ENCODE measurements around the gene ME1.
"Not testable (repeated sequence)": the region's sequence is repeated elsewhere in the genome, so short reads cannot be mapped to it uniquely, and the experiment has no call there.

The ME1 gene

DNA sequence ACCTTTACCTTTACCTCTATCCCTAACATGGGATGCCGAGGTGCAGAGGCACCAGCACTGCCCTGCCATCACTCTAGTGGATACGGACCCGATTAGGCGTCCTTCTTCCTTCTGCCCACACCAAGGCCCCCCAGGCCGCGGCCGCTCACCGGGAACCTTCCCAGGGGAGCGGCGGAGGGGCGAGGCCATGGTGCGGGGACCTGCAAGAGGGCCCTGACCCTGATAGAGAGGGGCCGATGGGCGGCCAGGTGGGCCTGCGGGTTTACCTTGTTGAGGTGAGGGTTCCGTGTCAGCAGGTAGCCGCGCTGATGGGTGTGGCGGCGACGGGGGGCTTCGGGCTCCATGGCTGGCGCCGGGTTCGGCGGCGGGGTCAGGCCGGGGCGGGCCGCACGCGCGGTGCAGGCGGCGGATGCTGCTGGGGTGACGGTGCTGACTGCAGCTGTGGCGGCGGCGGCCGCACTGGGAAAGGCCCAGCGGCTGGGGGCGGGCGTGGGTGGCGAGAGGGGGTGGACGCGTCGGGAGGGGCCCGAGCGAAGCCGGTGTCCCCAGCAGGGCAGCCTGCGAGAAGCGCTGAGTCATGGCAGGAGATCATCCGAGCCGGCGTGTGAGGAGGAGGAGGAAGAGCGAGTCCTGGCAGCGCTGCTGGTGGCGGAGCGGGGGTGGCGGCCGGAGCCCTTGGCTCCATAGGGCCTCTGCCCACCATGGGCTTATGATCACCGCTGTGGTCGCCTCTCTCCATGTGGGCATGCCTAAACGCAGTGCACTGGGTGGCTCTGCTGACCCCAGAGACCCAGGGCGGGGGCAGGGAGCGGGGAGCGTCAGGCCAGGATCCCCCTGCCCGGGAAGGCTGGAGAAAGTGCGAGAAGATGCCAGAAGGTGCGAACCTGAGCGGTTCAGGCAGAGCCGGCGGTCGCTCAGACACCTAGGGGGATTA is at the start of gene ME1:
Gene ME1 (minus strand): TSS at position 441 of the 934 bp plus-strand sequence. CDS start 97 bp downstream, at position 344.
- peak within 1 kb of the TSS; percentile 80 for H3K27ac Mint-ChIP-seq
- peak within 1 kb of the TSS; percentile 76 for H3K4me3 Mint-ChIP-seq
- ATAC-seq: peak; percentile 93
- no peaks in the 10 kb centered on the region for H3K36me3 Mint-ChIP-seq
- H3K9me3 Mint-ChIP-seq: no peaks in the 10 kb centered on the region
- DNase-seq (ENCODE audit: low spot score in 2 of 2): peak in 1 of 2 donors; percentile 17
- peaks cover 6% of the 10 kb centered on the region for H3K4me1 Mint-ChIP-seq

DNA sequence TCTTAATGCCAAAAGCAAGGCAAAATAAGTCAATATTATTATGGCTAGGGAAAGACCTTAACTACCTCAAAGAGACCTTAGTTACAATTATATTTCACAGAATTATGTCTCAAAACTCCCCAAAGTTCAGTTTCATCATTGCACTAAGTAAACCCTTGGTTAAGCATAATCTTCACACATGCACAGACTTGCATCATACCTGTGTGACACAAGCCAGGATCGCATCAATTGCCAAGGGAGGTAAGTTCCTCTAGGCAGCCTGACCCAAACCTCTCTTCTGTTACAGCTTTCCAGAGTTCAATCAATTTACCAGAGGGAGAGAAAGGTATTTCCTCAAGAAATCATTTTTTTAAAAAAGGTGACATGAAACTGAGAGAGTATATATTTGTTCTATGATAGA is 49.6 kb upstream of the ME1 start:
- ATAC-seq: no peak
- DNase-seq (ENCODE audit: low spot score in 2 of 2): no peak
- Mint-ChIP-seq H3K4me1 (no peaks in the 10 kb centered on the region), H3K27ac (no peak overlapping the region), H3K4me3 (no peak overlapping the region), H3K36me3 (no peaks in the 10 kb centered on the region), H3K9me3 (no peaks in the 10 kb centered on the region)

DNA sequence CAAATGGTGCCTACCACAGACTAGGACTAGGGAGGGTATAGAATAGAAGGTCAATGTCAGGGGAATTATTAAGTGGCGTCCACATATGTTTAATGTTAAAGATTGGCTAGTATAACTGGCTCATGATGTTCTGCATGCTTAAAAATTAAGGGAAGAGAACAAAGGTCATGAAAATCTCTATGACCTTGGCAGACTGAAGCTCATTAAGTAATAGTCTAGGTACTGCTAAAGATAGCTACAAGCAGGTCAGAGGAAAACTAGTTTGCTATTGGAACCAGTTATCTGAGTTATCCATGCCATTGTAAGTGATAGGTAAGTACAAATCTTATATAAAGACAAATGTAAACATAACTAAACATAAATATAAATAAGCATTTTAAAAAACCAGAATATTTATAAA is 48.5 kb upstream of the ME1 start:
- DNase-seq (ENCODE audit: low spot score in 2 of 2): no peak
- Mint-ChIP-seq H3K36me3 (no peaks in the 10 kb centered on the region), H3K9me3 (no peaks in the 10 kb centered on the region), H3K27ac (no peak overlapping the region), H3K4me3 (no peak overlapping the region), H3K4me1 (no peaks in the 10 kb centered on the region)
- no peak for ATAC-seq

DNA sequence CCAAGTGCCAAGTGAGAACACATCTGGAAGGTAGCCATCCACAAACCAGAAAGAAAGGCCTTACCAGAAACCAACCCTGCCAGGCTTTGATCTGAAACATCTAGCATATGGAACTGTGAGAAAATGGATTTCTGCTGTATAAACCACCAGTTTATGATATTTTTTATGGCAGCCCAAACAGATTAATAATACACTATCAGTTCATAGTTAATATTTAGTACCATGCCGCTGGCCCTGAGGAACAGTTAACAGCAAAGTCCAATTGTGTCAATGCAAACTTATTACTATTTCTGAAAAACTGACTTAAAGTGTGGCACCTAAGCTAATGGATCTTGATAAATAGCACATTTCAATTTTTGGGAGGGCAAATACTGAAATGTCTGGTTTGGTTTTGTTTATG is 46.1 kb upstream of the ME1 start:
- Mint-ChIP-seq H3K9me3 (no peaks in the 10 kb centered on the region), H3K27ac (no peak overlapping the region), H3K4me3 (no peak overlapping the region), H3K36me3 (no peaks in the 10 kb centered on the region), H3K4me1 (no peaks in the 10 kb centered on the region)
- ATAC-seq (no peak), DNase-seq (ENCODE audit: low spot score in 2 of 2) (no peak)

DNA sequence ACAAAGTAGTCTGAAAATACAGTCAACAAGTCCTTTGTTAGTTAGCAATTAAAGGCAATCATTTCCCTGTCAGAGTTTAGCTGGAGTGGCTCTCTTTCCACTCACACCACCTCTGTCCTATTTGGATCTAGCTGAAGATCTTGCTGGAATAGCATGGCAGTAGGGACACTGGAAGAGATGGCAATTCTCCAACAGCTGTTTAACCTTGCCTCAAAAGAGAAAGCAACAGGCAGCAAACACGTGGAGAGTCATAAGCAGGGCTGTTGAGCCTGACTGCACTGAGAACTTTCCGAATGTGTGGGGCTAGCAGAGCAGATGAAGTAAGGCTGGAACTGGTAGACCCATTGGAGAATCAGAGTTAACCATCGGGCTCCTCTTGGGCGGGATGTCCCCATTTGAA is 43.5 kb upstream of the ME1 start:
- Mint-ChIP-seq H3K27ac (no peak overlapping the region), H3K36me3 (no peaks in the 10 kb centered on the region), H3K4me3 (no peak overlapping the region), H3K9me3 (no peaks in the 10 kb centered on the region), H3K4me1 (no peaks in the 10 kb centered on the region)
- no peak for DNase-seq (ENCODE audit: low spot score in 2 of 2)
- ATAC-seq: no peak

DNA sequence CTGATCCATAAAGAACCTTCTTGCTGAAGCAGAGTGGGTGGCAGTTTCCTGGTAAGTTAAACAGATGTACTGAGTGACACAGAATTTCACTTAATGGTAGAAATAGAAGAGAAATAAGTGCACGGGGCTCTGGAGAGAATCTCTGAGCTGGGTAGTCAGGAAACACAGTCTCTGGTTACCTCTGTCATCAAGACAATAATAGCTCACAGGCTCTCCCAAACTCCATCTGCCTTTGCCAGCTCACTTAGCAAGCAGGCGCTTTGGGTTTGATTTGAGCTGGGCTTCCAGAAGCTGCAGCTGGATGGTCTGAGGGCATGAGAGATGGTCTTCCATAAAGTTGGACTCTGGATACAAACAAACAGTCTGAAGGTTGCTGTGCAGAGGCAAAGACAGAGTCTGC is 41.9 kb upstream of the ME1 start:
- ATAC-seq: no peak
- Mint-ChIP-seq H3K27ac (no peak overlapping the region), H3K36me3 (no peaks in the 10 kb centered on the region)

DNA sequence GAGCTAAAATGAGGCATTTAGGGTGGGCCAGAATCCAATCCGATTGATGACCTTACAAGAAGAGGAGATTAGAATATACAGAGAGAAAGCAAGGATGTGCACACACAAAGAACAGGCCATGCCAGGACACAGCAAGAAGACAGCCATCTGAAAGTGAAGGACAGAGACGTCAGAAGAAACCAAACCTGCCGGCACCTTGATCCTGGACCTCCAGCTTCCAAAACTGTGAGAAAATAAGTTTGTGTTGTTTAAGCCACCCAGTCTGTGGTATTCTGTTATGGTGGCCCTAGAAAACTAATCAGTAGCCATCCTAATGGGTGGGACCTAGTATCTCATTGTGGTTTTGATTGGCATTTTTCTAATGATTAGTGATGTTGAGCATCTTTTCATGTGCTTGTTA is 39.7 kb upstream of the ME1 start:
- Mint-ChIP-seq H3K4me1 (no peaks in the 10 kb centered on the region), H3K27ac (no peak overlapping the region), H3K36me3 (no peaks in the 10 kb centered on the region), H3K9me3 (no peaks in the 10 kb centered on the region), H3K4me3 (no peak overlapping the region)
- no peak for ATAC-seq
- no peak for DNase-seq (ENCODE audit: low spot score in 2 of 2)

More for the DNA sequence above, 41.9 kb upstream of the ME1 start:
- H3K4me3 Mint-ChIP-seq: no peak overlapping the region
- H3K9me3 Mint-ChIP-seq: no peaks in the 10 kb centered on the region
- no peak for DNase-seq (ENCODE audit: low spot score in 2 of 2)
- no peaks in the 10 kb centered on the region for H3K4me1 Mint-ChIP-seq

DNA sequence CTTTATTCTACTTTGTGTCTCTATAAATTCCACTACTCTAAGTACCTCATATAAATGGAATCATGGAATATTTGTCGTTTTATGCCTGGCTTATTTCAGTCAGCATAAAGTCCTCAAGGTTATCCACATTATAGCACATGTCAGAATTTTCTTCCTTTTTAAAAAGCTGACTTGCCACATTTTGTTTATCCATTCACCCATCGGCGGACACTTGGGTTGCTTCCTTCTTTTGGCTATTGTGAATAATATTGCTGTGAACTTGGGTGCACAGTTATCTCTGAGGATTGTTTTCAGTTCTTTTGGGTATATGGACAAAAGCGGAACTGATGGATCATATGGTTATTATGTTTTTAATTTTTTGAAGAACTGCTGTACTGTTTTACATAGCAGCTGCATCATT is 39.1 kb upstream of the ME1 start:
- DNase-seq (ENCODE audit: low spot score in 2 of 2) (no peak), ATAC-seq (no peak)
- H3K36me3 Mint-ChIP-seq: no peaks in the 10 kb centered on the region
- H3K4me3 Mint-ChIP-seq: no peak overlapping the region
- H3K4me1 Mint-ChIP-seq: no peaks in the 10 kb centered on the region
- H3K27ac Mint-ChIP-seq: no peak overlapping the region
- H3K9me3 Mint-ChIP-seq: no peaks in the 10 kb centered on the region

DNA sequence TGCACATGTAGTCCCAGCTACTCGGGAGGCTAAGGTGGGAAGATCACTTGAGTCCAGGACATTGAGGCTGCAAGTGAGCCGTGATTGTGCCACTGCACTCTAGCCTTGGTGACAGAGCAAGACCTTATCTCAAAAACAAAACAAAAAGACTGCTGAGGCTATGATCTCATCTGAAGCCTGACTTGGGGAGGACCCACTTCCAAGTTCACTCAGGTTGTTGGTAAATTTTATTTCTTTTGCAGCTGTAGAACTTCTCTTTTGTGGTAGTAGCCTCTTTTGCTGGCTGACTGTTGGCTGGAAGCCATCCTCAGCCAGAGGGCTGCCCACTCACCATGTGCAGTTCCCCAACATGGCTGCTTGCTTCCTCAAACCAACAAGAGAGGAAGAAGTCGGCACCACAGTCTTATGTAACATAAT is 36.8 kb upstream of the ME1 start:
- Mint-ChIP-seq H3K4me1 (no peaks in the 10 kb centered on the region), H3K27ac (no peak overlapping the region)
- ATAC-seq: no peak

DNA sequence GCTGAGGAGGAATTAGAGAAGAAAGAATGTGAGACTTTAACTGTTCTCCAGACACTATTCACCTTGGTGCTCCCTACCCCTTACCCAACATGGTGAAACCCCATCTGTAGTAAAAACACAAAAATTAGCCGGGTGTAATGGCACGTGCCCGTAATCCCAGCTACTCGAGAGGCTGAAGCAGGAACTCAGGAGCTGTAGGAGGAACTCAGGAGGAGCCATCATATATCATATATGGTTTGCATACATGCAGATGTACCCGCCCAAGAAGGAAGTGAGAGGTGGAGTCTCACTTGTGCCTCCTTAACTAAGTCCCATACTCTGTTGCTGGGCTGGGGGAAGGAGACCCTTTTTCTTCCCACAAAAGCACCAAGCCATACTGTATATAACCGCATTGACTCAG is 35.5 kb upstream of the ME1 start:
- H3K9me3 Mint-ChIP-seq: no peaks in the 10 kb centered on the region
- H3K27ac Mint-ChIP-seq: no peak overlapping the region
- no peaks in the 10 kb centered on the region for H3K36me3 Mint-ChIP-seq
- no peak overlapping the region for H3K4me3 Mint-ChIP-seq
- DNase-seq (ENCODE audit: low spot score in 2 of 2) (no peak), ATAC-seq (no peak)
- H3K4me1 Mint-ChIP-seq: no peaks in the 10 kb centered on the region

More for the DNA sequence above, 36.8 kb upstream of the ME1 start:
- Mint-ChIP-seq H3K36me3 (no peaks in the 10 kb centered on the region), H3K4me3 (no peak overlapping the region), H3K9me3 (no peaks in the 10 kb centered on the region)
- DNase-seq (ENCODE audit: low spot score in 2 of 2): no peak

DNA sequence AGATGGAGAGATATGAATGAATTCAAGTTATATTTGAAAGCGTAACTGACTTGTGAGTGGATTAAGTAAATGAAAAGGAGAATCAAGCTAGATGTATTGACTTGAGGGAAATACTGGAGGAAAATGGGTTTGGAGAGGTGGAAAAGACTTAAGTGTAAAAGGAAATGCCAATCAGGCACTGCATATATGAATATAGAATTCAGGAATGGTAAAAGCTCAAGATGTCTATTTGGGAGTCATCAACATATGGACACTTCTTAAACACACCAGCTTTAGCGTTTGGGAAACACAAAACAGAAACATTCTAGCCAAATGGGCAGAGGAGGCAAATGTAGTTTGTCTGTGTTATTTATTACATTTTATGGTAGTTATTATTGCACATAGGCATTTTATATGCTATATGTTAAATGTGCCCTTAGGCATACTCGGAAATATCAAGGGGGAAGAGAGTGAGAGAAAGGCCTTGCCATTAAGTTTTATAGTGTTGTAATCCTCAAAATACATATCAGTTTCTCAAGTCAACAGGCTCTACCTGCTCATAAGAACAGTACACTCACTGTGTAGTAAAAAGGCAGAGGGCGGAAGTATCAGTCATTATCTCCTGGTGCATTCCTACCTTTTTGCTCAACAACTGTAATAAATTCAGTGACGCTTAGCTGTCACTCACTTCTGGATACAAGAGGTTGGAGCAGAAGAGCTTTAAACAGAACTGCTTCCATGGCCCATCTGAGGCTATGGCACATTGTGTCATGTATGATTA is 33.7 kb upstream of the ME1 start:
- Mint-ChIP-seq H3K9me3 (no peaks in the 10 kb centered on the region), H3K36me3 (no peaks in the 10 kb centered on the region), H3K4me3 (no peak overlapping the region), H3K27ac (no peak overlapping the region), H3K4me1 (peaks cover 3% of the 10 kb centered on the region)
- ATAC-seq (no peak), DNase-seq (ENCODE audit: low spot score in 2 of 2) (no peak)

DNA sequence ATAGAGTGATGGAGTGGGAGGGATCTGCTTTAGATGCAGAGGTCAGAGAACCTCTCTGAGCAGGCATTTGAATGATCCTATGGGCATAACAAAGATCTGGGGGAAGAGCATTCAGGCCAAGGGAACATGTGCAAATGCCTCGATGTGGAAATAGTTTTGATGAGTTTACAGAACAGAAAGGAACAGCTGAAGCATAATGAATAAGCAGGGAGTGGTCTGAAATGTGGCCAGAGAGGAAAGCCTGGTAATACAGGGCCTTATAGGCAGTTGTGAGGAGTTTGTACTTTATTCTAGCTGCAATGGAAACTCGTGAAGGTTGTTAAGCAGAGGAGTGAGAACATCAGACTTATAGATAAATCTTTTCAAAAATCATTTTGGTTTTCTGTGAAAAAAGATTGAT is 33.0 kb upstream of the ME1 start:
- no peaks in the 10 kb centered on the region for H3K36me3 Mint-ChIP-seq
- DNase-seq (ENCODE audit: low spot score in 2 of 2) (no peak), ATAC-seq (no peak)
- peaks cover 6% of the 10 kb centered on the region for H3K4me1 Mint-ChIP-seq
- no peak overlapping the region for H3K27ac Mint-ChIP-seq
- H3K9me3 Mint-ChIP-seq: no peaks in the 10 kb centered on the region
- no peak overlapping the region for H3K4me3 Mint-ChIP-seq

DNA sequence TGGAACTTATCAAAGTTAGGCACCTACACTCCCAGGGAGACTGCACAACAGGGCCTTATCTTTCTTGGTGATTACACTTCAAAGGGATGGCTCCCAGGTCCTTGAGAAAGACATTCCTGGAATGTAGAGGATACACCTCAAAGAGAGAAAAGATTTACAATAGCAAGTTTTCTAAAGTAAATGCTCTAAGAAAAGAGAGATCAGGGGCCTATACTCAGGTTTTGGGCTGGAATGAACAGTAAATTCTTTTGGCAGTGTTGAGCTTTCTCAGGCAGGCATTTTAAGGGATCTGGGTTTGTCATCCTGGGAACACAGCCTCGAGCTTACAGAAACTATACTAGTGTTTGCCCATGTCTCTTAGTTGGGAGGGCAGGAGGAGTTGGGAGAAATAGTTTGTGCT is 31.7 kb upstream of the ME1 start:
- no peaks in the 10 kb centered on the region for H3K36me3 Mint-ChIP-seq
- no peak for ATAC-seq
- H3K4me3 Mint-ChIP-seq: no peak overlapping the region
- no peak overlapping the region for H3K27ac Mint-ChIP-seq
- no peaks in the 10 kb centered on the region for H3K9me3 Mint-ChIP-seq
- H3K4me1 Mint-ChIP-seq: peaks cover 6% of the 10 kb centered on the region
- no peak for DNase-seq (ENCODE audit: low spot score in 2 of 2)

DNA sequence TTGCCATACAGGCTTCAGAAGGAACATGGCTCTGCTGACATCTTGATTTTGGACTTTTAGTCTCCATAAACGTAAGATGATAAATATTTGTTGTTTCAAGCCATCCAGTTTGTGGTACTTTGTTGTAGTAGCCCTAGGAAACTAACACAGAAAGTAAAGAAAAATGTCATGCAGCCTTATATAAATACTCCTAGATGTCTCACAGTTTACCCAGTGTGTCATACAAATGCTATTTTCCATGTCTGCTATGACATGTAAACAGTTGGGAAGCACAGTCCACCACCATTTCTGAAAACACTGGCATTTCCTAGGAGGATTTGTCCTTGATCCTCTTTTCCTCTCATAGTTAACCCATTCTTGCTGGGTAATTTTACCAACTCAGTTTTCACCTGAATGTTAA is 30.6 kb upstream of the ME1 start:
- Mint-ChIP-seq H3K4me1 (peaks cover 6% of the 10 kb centered on the region), H3K4me3 (no peak overlapping the region), H3K9me3 (no peaks in the 10 kb centered on the region), H3K36me3 (no peaks in the 10 kb centered on the region), H3K27ac (no peak overlapping the region)
- ATAC-seq: no peak
- no peak for DNase-seq (ENCODE audit: low spot score in 2 of 2)

DNA sequence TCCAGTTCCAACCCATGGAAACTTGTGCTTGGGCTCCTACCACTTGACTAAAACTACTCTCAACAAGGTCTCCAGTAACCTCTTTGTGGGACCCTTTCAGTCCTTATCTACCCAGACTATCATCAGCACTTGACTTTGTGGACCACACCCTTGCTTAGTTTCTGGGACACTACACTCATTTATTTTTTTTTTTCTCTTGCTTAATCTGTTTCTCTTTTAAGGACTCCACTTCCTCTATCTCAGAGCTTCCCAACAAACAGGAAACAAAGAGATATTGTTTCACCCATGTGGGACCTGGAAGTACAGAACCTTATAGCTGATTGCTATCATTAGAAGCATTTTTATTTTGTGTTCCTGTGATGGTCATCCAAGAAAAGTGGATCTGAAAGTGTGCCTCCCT is 28.8 kb upstream of the ME1 start:
- DNase-seq (ENCODE audit: low spot score in 2 of 2) (no peak), ATAC-seq (no peak)
- H3K9me3 Mint-ChIP-seq: no peaks in the 10 kb centered on the region
- H3K4me3 Mint-ChIP-seq: no peak overlapping the region
- H3K27ac Mint-ChIP-seq: no peak overlapping the region
- H3K4me1 Mint-ChIP-seq: peaks cover 6% of the 10 kb centered on the region
- H3K36me3 Mint-ChIP-seq: no peaks in the 10 kb centered on the region

DNA sequence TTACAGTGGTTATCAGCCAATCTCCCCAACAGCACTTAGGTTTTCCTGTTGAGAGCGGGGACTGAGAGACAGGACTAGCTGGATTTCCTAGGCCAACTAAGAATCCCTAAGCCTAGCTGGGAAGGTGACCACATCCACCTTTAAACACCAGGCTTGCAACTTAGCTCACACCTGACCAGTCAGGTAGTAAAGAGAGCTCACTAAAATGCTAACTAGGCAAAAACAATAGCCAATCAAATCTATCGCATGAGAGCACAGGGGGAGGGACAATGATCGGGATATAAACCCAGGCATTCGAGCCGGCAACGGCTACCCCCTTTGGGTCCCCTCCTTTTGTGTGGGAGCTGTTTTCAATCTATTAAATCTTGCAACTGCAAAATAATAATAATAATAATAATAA is 19.2 kb upstream of the ME1 start:
- ATAC-seq, H3K36me3 Mint-ChIP-seq, H3K27ac Mint-ChIP-seq: not testable (repeated sequence)

More for the DNA sequence above, 19.2 kb upstream of the ME1 start:
- DNase-seq (ENCODE audit: low spot score in 2 of 2); H3K4me3 Mint-ChIP-seq; H3K4me1 Mint-ChIP-seq; H3K9me3 Mint-ChIP-seq: not testable (repeated sequence)

All from stimulated activated effector memory CD8-positive, alpha-beta T cell treated with anti-CD3 and anti-CD28 coated beads, Interleukin-12 subunit alpha, Interleukin-12 subunit beta, amount 100 ng/mL, for 72 hours (primary cell).